Mammary epithelial cell (primary cell): Measurements from ENCODE around the gene AKAP9.

ENCODE experiments used
- CTCF ChIP-seq, 2 donors: IDR thresholded peaks in 1 of 2; conservative IDR thresholded peaks in 1 of 2; 2 replicates each; pipeline ENCODE4 v1.5.1; 2011 to 2012; ENCODE audit warnings: inconsistent platforms in 2 of 2, low read length in 2 of 2, mild to moderate bottlenecking in 2 of 2, control low read depth in 1 of 2, low read depth in 1 of 2; ENCODE audit not compliant: insufficient read depth in 1 of 2; ENCODE audit errors: extremely low read depth in 1 of 2
- EZH2 ChIP-seq: IDR thresholded peaks from 2 replicates; pipeline ENCODE4 v1.6.1; 2012; ENCODE audit warnings: low read length, inconsistent platforms, borderline replicate concordance

GRCh38 chr7:91988213-91988612 is 47.6 kb downstream of the AKAP9 start:
- TF ChIP-seq CTCF (conservative IDR thresholded peaks at IDR 0.05 in 1 of 2, IDR thresholded peaks at IDR 0.05 in 1 of 2; ENCODE audit: extremely low read depth in 1 of 2, insufficient read depth in 1 of 2, low read depth in 1 of 2, low read length in 2 of 2) (no peak), EZH2 (no peak)
